HT-29 (cell line): ENCODE results near the gene RNF123. TPM values are rescaled to one million over a fixed set of nuclear protein-coding genes. Genes with fewer than 3 reads are reported as not detected.

ENCODE experiments used
- DNase-seq: peaks from one replicate; pipeline ENCODE4 v3.0.0-alpha.2; 2015; ENCODE audit warnings: low spot score
- total RNA-seq: library from RNA; depleted of rRNA; stranded (reverse); fragments of >200 nt; shearing (Covaris generic); gene quantifications from 2 replicates; pipeline ENCODE4 v1.2.3, GENCODE V29; 2014; rRNA removed

Gene RNF123
- 22.4 and 24.3 TPM in 2 replicates for total RNA-seq

DNA sequence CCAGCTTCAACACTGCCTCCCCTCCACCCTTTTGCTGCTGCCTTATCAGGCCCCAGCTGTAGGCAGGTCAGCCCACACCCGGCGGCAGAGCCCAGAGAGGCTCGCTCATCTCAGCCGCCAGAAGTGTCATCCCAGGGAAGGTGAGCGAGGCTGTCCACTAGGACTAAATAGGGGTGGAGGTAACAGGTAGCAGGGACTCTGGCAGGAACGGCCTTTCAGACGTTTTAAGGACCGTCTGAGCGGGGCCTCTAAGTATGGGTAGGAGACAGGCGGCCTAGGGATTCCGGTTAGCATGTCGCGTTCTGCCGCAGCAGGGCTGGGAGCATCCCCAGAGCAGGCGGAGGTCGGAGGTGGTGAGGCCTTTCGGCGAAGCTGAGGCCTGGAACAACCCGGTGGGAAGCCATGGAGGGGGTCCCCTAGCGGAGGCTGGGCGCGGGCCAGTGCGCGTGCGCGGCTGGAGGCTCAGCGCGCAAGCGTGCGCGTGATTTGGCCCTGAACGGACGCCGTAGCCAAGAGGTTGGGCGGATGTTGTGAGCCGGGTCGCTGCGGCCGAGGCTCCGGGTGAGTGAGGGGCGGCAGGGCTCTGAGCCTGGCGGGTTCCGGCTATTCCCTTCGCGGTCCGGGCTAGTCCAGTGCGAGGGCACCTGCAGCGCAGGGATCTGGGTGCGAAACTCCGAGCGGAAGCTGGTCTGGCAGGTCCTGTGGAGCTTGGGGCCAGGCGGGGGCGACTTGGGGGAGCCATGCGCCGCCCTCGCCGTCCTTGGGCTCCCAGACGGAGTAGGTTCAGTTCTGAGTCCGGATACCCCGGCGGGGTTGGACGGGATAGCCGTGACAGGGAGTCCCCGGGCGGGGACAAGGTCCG lies at the start of gene RNF123, which contains the start of gene MST1:
Gene RNF123 (plus strand): TSS at position 512 of the 862 bp plus-strand sequence. CDS start 1,609 bp downstream, outside the sequence.
Gene MST1 (minus strand): TSS at position 429 of the 862 bp plus-strand sequence. CDS start 783 bp downstream, outside the sequence.
- peak; percentile 78 for DNase-seq

DNA sequence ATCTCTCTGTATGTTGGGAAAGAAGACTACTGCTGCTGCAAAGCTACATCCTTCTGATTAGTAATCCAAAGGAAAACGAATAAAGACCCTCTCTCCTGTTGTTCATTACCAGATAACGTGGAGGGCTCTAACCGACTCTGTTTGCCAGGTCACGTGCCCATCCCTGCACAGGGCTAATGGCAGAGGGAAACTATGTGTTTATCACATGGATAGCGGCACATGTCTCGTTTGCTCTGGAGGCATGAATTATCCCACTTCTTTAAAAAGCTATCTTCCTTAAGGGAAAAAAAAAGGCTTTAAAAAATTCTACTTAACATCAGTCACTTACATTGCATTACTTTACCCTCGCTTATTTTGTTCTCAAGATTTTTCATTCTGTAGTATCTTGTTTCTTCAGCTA lies 48.1 kb upstream of the RNF123 start:
- DNase-seq: no peak

DNA sequence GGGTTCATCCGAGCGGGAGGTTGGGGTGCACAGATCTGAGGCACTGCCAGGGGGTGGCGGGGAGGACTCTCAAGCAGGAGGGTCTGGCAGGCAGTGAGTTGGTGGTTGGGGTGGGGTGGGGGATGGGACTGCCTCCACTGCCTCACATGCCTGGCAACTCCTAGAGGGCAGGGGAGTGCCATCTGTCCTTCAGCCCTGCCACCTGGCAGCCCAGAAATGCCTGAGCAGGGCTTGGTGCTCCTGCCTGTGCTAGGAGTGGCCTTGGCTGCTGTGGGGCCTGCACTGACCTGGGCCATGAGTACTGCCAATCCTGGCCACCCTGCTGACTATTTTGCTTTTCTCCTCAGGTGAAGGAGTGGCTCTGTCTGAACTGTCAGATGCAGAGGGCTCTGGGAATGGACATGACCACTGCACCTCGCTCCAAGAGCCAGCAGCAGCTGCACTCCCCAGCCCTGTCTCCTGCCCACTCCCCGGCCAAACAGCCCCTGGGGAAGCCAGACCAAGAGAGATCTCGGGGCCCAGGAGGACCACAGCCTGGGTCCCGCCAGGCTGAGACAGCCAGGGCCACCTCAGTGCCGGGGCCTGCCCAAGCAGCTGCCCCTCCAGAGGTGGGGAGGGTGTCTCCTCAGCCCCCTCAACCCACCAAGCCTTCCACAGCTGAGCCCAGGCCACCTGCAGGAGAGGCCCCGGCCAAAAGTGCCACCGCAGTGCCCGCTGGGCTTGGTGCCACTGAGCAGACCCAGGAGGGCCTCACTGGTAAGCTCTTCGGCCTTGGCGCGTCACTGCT lies 47.2 kb upstream of the RNF123 start:
- DNase-seq: no peak

DNA sequence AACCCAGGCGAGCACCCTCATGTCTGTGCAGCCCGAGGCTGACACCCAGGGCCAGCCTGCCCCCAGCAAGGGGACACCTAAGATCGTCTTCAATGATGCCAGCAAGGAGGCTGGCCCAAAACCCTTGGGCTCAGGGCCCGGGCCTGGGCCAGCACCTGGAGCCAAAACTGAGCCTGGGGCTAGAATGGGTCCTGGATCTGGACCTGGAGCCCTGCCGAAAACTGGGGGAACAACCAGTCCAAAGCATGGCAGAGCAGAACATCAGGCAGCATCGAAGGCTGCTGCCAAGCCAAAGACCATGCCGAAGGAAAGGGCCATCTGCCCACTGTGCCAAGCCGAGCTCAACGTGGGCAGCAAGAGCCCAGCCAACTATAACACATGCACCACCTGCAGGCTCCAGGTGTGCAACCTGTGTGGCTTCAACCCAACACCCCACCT lies 46.6 kb upstream of the RNF123 start:
- DNase-seq: no peak

- no peak for DNase-seq
Observed at GRCh38 chr3:49644684-49645083, 44.7 kb upstream of the RNF123 start.

- no peak for DNase-seq
Observed at GRCh38 chr3:49646236-49646635, 43.1 kb upstream of the RNF123 start.

DNA sequence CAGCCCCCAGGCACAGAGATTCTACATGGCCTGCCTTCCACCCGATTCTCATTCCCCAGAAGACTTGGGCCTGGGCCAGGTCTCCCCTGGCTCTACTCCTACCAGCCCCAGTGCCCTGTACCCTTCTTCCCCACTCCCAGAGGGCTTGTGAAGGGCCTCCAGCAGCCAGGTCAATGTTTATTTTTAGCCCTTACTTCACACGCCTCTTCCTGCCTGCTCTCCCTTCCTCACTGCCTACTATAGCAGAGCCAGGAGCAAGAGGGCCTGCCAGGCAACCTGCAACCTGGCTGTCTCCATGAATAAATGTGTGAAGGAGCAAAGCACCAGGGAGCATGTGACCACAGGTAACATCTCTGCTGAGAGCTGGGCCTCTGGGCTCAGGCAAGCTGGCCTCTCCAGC lies 41.6 kb upstream of the RNF123 start:
- no peak for DNase-seq

DNA sequence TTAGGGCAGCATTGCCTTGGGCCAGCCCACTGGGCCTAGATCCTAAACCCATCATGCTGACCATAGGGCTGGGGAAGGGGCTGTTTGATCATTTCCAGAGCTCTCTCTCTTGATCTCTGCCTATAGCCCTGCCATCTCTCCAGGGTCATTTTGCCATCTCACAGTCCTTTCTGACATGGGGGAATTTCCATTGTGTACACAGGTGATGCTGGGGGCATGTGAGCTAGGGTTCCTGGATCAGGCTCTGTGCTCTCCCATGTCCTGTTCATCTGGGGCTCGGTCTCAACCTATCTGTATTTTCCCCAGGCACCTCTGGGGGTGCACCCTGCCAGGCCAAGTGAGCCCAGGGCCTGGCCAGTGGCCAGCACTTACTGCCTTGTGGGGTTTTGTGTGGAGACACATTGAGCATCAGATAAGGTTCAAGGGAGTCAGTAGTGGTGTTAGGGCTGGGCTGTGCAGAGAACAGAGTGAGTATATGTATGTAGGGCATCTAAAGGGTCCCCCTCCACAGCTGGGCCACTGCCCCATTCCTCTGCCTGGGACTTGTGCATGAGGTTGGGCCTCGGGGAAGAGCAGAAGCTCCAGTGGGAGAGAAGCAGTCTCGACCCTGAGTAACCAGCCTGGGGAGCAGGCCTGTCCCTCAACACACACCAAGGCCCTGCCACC lies 40.9 kb upstream of the RNF123 start:
- DNase-seq: no peak

- DNase-seq: no peak
Observed at GRCh38 chr3:49649576-49649975, 39.8 kb upstream of the RNF123 start.

DNA sequence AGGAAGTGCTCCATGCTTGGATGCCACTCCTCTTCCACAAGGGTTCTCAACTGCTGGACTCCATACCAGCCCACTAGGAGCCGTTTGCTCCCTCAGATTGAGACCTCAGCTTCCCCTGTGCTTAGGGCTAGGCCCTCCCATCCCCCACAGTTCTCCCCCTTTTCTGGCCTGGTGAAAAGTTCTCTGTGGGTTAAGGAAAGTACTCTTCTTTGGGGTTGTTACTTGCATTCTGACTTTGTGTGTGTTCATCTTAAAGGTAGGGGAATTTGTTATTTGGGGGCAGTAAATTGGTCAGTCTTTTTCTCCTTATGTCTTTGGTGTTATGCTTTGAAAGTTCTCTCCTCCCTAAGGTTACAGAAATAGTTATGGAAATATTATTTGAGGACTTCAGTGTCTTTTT lies 39.2 kb upstream of the RNF123 start:
- DNase-seq: no peak

DNA sequence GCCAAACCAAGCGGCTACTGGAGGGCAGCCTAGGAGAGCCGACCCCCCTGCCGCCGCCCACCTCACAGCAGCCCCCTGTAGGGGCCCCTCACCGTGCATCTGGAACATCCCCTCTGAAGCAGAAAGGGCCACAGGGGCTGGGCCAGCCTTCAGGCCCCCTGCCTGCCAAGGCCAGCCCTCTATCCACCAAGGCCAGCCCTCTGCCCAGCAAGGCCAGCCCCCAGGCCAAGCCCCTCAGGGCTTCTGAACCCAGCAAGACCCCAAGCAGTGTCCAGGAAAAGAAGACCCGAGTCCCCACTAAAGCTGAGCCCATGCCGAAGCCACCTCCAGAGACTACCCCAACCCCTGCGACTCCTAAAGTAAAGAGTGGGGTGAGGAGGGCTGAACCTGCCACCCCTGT lies 38.7 kb upstream of the RNF123 start:
- no peak for DNase-seq

DNA sequence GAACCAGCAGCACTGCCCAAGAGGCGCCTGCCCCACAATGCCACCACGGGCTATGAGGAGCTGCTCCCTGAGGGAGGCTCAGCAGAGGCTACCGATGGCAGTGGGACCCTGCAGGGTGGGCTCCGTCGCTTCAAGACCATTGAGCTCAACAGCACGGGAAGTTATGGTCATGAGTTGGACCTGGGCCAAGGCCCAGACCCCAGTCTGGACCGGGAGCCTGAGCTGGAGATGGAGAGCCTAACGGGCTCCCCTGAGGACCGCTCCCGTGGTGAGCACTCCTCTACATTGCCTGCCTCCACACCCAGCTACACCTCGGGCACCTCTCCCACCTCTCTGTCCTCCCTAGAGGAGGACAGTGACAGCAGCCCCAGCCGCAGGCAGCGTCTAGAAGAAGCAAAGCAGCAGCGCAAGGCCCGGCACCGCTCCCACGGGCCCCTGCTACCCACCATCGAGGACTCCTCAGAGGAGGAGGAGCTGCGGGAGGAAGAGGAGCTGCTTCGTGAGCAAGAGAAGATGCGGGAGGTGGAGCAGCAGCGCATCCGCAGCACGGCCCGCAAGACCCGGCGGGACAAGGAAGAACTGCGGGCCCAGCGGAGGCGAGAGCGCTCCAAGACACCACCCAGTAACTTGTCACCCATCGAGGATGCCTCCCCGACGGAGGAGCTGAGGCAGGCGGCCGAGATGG lies 37.0 kb upstream of the RNF123 start:
- no peak for DNase-seq

GRCh38 chr3:49652903-49653415 lies 36.4 kb upstream of the RNF123 start:
- DNase-seq: no peak

GRCh38 chr3:49653621-49654020 lies 35.7 kb upstream of the RNF123 start:
- no peak for DNase-seq

DNA sequence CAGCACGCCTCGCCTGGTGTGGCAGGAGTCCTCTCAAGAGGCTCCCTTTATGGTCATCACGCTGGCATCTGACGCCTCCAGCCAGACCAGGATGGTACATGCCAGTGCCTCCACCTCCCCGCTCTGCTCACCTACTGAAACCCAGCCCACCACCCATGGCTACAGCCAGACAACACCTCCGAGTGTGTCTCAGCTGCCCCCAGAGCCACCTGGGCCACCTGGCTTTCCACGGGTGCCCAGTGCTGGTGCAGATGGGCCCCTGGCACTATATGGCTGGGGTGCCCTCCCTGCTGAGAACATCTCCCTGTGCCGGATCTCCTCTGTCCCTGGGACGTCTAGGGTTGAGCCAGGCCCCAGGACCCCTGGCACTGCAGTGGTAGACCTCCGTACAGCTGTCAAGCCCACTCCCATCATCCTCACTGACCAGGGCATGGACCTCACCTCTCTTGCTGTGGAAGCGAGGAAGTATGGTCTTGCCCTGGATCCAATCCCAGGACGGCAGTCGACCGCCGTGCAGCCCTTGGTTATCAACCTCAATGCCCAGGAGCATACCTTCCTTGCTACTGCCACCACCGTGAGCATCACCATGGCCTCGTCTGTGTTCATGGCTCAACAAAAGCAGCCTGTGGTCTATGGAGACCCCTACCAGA lies 35.1 kb upstream of the RNF123 start:
- no peak for DNase-seq

- DNase-seq: no peak
Observed at GRCh38 chr3:49654955-49655556, 34.3 kb upstream of the RNF123 start.

DNA sequence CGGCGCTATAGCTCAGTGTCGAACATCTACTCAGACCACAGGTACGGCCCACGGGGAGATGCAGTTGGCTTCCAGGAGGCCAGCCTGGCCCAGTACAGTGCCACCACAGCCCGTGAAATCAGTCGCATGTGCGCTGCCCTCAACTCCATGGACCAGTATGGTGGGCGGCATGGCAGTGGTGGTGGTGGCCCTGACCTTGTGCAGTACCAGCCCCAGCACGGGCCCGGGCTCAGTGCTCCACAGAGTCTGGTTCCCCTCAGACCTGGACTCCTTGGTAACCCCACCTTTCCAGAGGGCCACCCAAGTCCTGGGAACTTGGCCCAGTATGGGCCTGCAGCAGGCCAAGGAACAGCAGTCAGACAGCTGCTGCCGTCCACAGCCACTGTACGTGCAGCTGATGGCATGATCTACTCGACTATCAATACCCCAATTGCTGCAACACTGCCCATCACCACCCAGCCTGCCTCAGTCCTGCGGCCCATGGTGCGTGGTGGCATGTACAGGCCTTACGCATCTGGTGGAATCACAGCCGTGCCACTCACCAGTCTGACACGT lies 33.5 kb upstream of the RNF123 start:
- no peak for DNase-seq

DNA sequence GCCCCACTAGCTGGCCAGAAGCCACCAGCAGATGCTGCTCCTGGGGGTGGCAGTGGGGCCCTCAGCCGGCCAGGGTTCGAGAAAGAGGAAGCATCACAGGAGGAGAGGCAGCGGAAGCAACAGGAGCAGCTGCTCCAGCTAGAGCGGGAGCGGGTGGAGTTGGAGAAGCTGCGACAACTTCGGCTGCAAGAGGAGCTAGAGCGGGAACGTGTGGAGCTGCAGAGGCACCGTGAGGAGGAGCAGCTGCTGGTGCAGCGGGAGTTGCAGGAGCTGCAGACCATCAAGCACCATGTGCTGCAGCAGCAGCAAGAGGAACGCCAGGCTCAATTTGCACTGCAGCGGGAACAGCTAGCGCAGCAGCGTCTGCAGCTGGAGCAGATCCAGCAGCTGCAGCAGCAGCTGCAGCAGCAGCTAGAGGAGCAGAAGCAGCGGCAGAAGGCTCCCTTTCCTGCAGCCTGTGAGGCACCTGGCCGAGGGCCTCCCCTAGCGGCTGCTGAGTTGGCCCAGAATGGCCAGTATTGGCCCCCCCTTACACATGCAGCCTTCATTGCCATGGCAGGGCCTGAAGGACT lies 32.7 kb upstream of the RNF123 start:
- peak; percentile 4 for DNase-seq

GRCh38 chr3:49657208-49657915 lies 32.0 kb upstream of the RNF123 start:
- no peak for DNase-seq
